GM13977 (cell line): ENCODE results near the gene SAMHD1.

Experiments
- DNase-seq: peaks from one replicate; pipeline ENCODE4 v3.0.0; 2012; ENCODE audit warnings: low spot score
- CTCF ChIP-seq: IDR thresholded peaks from 2 replicates; pipeline ENCODE4 v1.5.1; 2012; ENCODE audit warnings: mild to moderate bottlenecking, control low read depth; ENCODE audit not compliant: insufficient read depth; ENCODE audit errors: extremely low read depth, missing control alignments
- in situ Hi-C: fragments of 300-500 bp; cut with MboI; formaldehyde crosslinking; loops from one replicate; pipeline ENCODE4 v1.12.0; 2022; ENCODE audit warnings: low sequenced_read_pairs, low pct_unique_long_range_greater_than_20kb, mixed read lengths, inconsistent platforms; ENCODE audit not compliant: unreplicated experiment

Gene SAMHD1

GRCh38 chr20:36924167-36925045 lies 27.1 kb downstream of the SAMHD1 start:
- TF ChIP-seq CTCF, result no peak
- no peak for DNase-seq
- in situ Hi-C loops, result no loop called here

- in situ Hi-C loops, result no loop called here
- no peak for DNase-seq
- no peak for TF ChIP-seq CTCF
Measured at GRCh38 chr20:36920334-36920730, 31.2 kb downstream of the SAMHD1 start.

GRCh38 chr20:36919715-36920333 lies 31.7 kb downstream of the SAMHD1 start:
- TF ChIP-seq CTCF, result peak; percentile 74
- DNase-seq, result peak; percentile 71
- in situ Hi-C loops, result no loop called here

- no peak for TF ChIP-seq CTCF
- in situ Hi-C loops, result no loop called here
- DNase-seq, result no peak
Measured at GRCh38 chr20:36917943-36918342, 33.6 kb downstream of the SAMHD1 start.

- in situ Hi-C loops, result no loop called here
- no peak for TF ChIP-seq CTCF
- DNase-seq, result no peak
Measured at GRCh38 chr20:36917240-36917639, 34.3 kb downstream of the SAMHD1 start.

GRCh38 chr20:36916199-36916598 lies 35.3 kb downstream of the SAMHD1 start:
- TF ChIP-seq CTCF, result no peak
- in situ Hi-C loops, result no loop called here
- DNase-seq, result no peak
